Colonic mucosa (tissue), 4 donors: ENCODE data around the gene EPHB1. TPM values are rescaled to one million over a fixed set of nuclear protein-coding genes. Genes with fewer than 3 reads are reported as not detected.

Experiments used
- DNase-seq: peaks from one replicate; pipeline ENCODE4 v3.0.0-alpha.2; 2020
- H3K27ac ChIP-seq: fragments of 200-600 bp; one replicate; pipeline ENCODE4 v1.8.0; 2021
- H3K27me3 ChIP-seq: fragments of 200-600 bp; one replicate; pipeline ENCODE4 v1.8.0; 2021
- H3K36me3 ChIP-seq: fragments of 200-600 bp; one replicate; pipeline ENCODE4 v1.8.0; 2021
- H3K4me1 ChIP-seq: fragments of 200-600 bp; one replicate; pipeline ENCODE4 v1.8.0; 2021; ENCODE audit warnings: mild to moderate bottlenecking
- H3K4me3 ChIP-seq: fragments of 200-600 bp; one replicate; pipeline ENCODE4 v1.8.0; 2021
- H3K9ac ChIP-seq, 2 donors: one replicate each; pipeline ENCODE4 v1.7.0; 2013; ENCODE audit warnings: control low read depth in 2 of 2, low read depth in 2 of 2, low read length in 2 of 2
- H3K9me3 ChIP-seq: fragments of 200-600 bp; one replicate; pipeline ENCODE4 v1.8.0; 2021
- CTCF ChIP-seq: fragments of 200-600 bp; IDR thresholded peaks from one replicate; pipeline ENCODE4 v1.8.0; 2022; ENCODE audit warnings: antibody characterized with exemption, mild to moderate bottlenecking
- intact Hi-C: fragments of 100-400 bp; cut with DNase I; formaldehyde crosslinking; loops from one replicate; pipeline ENCODE4 v1.14.1; 2022
- total RNA-seq, 2 donors: library from RNA; stranded (reverse); fragmentation: NEBNext Ultra II Directional in 1 of 2; extraction: Animal tissue kit (Norgen Biotek cat#: 25700) in 1 of 2; gene quantifications; one replicate each; pipeline ENCODE4 v1.2.1, GENCODE V29; 2021
- donor health status: healthy.
- donor health status: DM: no; HTN: no; CAD: no.
- donor health status: DM: no; HTN: no; CAD: no.

The EPHB1 gene
- total RNA-seq, 2 donors from 2014 or later: 0.40 to 0.74 TPM

- intact Hi-C loops: no loop called here
- Histone ChIP-seq H3K36me3 (no peaks in the 10 kb centered on the region), H3K4me3 (no peak overlapping the region), H3K4me1 (no peaks in the 10 kb centered on the region), H3K27me3 (no peaks in the 10 kb centered on the region), H3K9me3 (no peaks in the 10 kb centered on the region), H3K9ac (no peak overlapping the region), H3K27ac (no peak overlapping the region)
- no peak for TF ChIP-seq CTCF
- no peak for DNase-seq
These were observed 8.0 kb downstream of the EPHB1 start for GRCh38 chr3:134803051-134803505.

GRCh38 chr3:134803652-134804051 is 8.6 kb downstream of the EPHB1 start:
- H3K4me1 ChIP-seq: no peaks in the 10 kb centered on the region
- no peaks in the 10 kb centered on the region for H3K9me3 ChIP-seq
- TF ChIP-seq CTCF: no peak
- intact Hi-C loops: no loop called here
- H3K9ac ChIP-seq: no peak overlapping the region
- H3K27me3 ChIP-seq: no peaks in the 10 kb centered on the region
- peak; percentile 2 for DNase-seq
- no peak overlapping the region for H3K27ac ChIP-seq
- no peaks in the 10 kb centered on the region for H3K36me3 ChIP-seq
- H3K4me3 ChIP-seq: no peak overlapping the region

DNA sequence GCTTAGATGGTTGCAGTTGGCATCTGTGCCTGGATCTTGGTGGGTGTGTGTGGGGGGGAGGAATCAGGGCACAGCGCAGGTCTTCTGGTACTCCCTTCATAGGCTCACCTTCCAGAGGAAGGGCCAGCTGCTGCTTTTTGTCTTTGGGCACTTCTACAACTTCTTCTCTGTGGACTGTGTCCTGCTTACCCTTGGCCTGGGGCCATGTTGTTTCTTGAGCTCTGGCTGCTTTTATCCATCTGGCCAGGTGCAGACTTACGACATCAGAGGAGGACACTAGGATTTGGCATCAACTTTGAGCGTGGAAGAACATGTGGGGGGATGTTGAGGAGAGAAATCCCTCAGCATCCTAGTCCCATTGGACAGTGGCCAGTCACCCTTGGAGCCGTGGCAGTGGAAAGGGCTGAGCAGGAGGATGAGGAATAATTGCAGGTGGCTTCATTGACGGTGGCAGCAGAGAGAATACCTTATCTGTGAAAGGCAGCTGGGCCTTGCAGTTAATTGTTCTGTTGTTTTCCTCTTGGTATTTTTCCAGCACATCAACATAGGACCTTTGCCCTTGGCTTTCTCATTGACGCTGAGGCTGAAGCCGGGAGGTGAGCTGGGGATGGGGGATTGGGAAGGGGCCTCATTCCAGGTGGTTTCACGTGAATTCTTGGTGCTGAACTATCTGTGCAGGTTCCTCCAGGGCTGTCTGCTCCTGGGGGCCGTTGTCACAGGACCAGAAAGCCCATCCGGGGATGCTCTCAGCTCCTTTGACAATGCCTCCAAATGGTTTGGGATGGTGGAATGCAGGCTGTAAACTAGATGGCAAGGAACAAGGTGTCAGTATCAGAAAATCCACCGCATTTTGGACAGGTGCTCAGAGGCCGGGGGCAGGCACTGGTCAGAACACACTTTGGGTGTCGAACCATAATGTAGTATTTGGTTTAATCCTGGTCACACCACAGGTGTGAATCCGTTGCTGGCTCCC is 9.7 kb downstream of the EPHB1 start:
- Histone ChIP-seq H3K36me3 (no peaks in the 10 kb centered on the region), H3K9me3 (no peaks in the 10 kb centered on the region), H3K4me1 (no peaks in the 10 kb centered on the region), H3K27ac (no peak overlapping the region), H3K4me3 (no peak overlapping the region), H3K9ac (no peak overlapping the region), H3K27me3 (no peaks in the 10 kb centered on the region)
- intact Hi-C loops: no loop called here
- TF ChIP-seq CTCF: no peak
- peak; percentile 17 for DNase-seq

DNA sequence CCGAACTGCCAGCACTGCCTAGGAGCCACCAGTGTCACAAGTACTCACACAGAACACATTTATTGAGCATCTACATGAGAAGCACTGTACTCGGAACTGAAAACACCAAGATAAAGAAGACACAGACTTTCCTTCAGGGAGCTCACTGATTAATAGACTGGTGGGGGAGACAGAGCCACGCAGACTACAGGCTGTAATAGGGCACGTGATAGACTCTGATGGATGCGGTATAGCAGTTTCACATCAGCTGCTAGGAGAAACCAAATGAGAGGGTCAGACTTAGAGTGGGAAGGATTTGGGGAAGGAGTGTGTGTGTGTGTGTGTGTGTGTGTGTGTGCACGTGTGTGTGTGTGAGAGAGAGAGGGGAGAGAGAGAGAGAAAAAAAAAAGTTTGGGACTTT is 12.1 kb downstream of the EPHB1 start:
- Histone ChIP-seq H3K9ac (no peak overlapping the region), H3K9me3 (no peaks in the 10 kb centered on the region), H3K27ac (no peak overlapping the region), H3K27me3 (no peaks in the 10 kb centered on the region), H3K4me3 (no peak overlapping the region), H3K4me1 (no peaks in the 10 kb centered on the region), H3K36me3 (no peaks in the 10 kb centered on the region)
- intact Hi-C loops: no loop called here
- no peak for DNase-seq
- no peak for TF ChIP-seq CTCF

- H3K27ac ChIP-seq: no peak overlapping the region
- no peaks in the 10 kb centered on the region for H3K27me3 ChIP-seq
- DNase-seq: no peak
- no peak for TF ChIP-seq CTCF
- no peaks in the 10 kb centered on the region for H3K4me1 ChIP-seq
- H3K9ac ChIP-seq: no peak overlapping the region
- no peaks in the 10 kb centered on the region for H3K36me3 ChIP-seq
- H3K4me3 ChIP-seq: no peak overlapping the region
- H3K9me3 ChIP-seq: no peaks in the 10 kb centered on the region
- intact Hi-C loops: no loop called here
These were observed 13.8 kb downstream of the EPHB1 start for GRCh38 chr3:134808835-134809234.
